ENCODE data around the gene TFB2M. TPM values are rescaled to one million over a fixed set of nuclear protein-coding genes. Genes with fewer than 3 reads are reported as not detected.

The TFB2M gene
- total RNA-seq, 1 donor from 2014 or later, result 15.5 TPM

DNA sequence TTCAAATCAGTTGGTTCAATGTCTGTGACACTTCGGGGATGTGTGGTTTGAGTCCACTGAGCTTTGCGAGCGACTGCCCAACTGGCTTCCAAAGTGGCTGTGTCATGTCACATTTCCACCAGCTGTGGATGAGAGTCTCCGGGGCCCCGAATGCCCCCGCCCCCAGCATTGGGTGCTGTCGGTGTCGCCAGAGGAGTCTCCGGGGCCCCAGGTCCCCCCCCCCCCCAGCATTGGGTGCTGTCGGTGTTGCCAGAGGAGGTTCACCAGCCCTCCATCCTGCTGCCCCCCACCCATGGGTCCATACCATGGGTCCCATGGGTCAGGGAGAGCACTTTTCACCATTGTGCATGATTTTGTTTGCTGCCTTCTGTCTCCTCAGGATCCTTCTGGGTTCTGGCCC is 49.9 kb downstream of the TFB2M start:
- no peak overlapping the region for H3K4me3 ChIP-seq (ENCODE audit: low read depth, low read length)
- no peak for DNase-seq (ENCODE audit: low read depth)
- TF ChIP-seq, protein P1, sequence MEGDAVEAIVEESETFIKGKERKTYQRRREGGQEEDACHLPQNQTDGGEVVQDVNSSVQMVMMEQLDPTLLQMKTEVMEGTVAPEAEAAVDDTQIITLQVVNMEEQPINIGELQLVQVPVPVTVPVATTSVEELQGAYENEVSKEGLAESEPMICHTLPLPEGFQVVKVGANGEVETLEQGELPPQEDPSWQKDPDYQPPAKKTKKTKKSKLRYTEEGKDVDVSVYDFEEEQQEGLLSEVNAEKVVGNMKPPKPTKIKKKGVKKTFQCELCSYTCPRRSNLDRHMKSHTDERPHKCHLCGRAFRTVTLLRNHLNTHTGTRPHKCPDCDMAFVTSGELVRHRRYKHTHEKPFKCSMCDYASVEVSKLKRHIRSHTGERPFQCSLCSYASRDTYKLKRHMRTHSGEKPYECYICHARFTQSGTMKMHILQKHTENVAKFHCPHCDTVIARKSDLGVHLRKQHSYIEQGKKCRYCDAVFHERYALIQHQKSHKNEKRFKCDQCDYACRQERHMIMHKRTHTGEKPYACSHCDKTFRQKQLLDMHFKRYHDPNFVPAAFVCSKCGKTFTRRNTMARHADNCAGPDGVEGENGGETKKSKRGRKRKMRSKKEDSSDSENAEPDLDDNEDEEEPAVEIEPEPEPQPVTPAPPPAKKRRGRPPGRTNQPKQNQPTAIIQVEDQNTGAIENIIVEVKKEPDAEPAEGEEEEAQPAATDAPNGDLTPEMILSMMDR (conservative IDR thresholded peaks at IDR 0.05; ENCODE audit: low read depth, low read length), result no peak

DNA sequence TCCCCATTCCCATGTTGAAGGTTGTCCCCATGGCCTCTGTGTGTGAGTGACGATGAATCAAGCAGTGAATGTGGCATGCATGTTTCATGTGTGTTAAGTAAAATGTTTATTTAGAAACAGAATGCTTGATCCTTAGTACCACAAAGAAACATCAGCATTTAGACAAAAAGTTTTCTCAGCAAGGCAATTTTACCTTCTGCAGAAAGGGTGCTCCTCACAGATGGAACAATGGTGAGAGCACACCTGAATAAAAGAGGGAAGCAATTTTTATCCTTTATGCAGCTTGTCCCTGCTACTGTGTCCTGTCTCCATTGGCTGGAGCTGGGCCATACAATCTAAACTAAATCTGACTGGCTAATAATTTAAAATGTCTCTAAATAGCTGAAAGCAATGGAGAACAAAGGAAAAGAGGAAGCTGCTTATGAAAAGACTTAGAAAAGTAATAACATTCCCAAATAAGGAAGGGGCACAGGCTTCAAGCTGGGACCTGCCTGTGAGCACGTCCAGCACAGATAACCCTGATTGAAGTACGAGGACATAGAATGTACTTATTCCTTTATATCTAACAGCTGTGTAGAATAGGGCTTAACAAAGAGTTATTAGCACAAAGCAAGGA is 50.6 kb downstream of the TFB2M start:
- H3K4me3 ChIP-seq (ENCODE audit: low read depth, low read length), result no peak overlapping the region
- DNase-seq (ENCODE audit: low read depth), result no peak
- TF ChIP-seq, protein P1 (conservative IDR thresholded peaks at IDR 0.05; ENCODE audit: low read depth, low read length), result no peak

DNA sequence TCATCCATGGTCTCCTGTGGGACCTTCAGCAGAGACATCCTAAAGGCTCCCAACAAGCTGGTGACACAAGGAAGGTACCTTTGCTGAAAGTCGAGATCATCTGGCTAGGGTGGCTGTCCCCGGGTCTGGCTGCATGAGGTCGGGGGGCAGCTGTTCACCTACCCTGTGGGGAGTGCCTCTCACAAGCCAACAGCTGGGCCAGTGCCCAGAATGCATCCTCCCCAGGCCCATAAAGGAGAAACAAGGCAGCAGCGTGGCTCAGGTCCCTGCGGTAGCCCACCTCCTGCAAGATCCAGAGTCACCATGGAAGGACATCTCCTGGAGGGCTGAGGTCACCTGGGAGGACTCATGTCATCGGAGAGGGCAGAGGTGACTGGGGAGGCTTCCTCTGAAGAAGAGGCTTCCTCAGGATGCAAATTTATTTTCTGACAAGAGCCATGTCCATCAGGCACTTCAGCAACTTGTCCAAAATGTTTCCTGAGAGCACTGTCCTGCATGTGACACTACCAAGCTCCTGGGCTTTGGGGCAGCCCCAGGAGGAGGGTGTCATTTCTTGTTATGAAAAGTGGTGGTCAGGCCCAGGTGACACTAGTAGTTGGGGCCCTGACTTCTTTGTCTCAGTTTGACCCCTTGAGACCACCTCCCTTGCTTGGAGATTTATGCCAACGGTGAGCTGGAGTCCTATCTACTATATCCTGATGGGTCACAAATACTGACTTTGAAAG is 52.3 kb downstream of the TFB2M start:
- TF ChIP-seq, protein P1 (conservative IDR thresholded peaks at IDR 0.05; ENCODE audit: low read depth, low read length), result no peak
- no peak for DNase-seq (ENCODE audit: low read depth)

DNA sequence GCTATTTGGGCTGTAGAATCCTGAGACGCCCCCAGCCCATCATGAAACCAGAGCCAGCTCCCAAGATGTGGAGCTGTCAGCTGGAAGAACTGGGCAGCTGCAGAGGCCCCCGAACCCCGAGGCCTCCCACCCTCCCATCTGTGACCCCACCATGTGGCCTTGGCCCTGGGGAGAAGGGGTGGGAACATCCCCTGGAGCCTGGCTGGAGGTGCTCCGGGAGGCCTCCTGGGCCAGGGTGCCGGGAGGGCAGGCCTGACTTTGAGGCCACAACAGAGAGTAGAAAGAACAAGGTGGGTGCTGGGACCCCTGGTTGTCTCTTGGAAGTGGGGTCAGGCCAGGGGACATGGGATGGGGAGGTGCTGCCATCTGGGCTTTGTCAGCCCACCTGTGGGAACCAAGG is 53.0 kb downstream of the TFB2M start:
- no peak overlapping the region for H3K4me3 ChIP-seq (ENCODE audit: low read depth, low read length)
- DNase-seq (ENCODE audit: low read depth), result no peak
- TF ChIP-seq, protein P1 (conservative IDR thresholded peaks at IDR 0.05; ENCODE audit: low read depth, low read length), result no peak

More for the DNA sequence above, 52.3 kb downstream of the TFB2M start:
- no peak overlapping the region for H3K4me3 ChIP-seq (ENCODE audit: low read depth, low read length)

DNA sequence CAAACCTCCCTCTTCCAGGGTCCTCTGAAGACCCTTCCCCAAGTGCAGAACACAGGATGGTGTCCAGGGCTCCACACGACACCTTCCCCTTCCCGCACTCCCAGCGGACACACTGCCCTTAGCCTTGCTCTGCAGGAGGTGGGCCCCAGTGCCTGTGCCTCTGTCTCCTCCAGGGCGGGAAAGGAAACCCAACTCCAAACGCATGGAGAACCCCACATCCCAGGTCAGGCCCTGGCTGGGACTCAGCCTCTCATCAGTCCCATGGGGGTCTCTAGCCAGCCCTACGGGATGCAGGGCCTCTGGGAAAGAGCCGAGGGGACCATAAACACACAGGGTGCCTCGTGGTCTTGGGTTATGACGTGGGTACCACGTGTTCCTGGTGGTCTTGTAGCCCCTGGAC is 53.4 kb downstream of the TFB2M start:
- TF ChIP-seq, protein P1 (conservative IDR thresholded peaks at IDR 0.05; ENCODE audit: low read depth, low read length), result no peak
- H3K4me3 ChIP-seq (ENCODE audit: low read depth, low read length), result no peak overlapping the region
- DNase-seq (ENCODE audit: low read depth), result no peak

DNA sequence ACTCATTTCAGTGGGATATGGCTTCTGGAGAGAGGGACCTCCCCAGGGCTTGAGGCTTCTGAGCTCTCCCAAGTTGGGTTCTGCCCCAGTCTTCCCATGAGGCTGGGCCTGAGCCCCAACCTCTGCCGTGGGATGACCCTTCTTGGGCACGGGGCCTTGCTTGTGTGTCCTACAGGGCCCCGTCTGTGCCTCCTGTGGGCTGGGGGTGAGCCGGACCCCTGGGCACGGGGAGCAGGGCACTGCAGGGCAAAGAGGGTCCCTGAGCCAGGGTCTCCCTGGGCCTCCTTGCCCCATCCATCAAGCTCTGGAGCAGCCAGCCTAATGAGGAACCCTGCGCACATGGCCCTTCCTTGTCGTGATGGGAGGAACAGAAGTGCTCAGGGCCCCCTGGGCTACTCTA is 53.8 kb downstream of the TFB2M start:
- TF ChIP-seq, protein P1 (conservative IDR thresholded peaks at IDR 0.05; ENCODE audit: low read depth, low read length), result no peak
- no peak overlapping the region for H3K4me3 ChIP-seq (ENCODE audit: low read depth, low read length)
- no peak for DNase-seq (ENCODE audit: low read depth)

DNA sequence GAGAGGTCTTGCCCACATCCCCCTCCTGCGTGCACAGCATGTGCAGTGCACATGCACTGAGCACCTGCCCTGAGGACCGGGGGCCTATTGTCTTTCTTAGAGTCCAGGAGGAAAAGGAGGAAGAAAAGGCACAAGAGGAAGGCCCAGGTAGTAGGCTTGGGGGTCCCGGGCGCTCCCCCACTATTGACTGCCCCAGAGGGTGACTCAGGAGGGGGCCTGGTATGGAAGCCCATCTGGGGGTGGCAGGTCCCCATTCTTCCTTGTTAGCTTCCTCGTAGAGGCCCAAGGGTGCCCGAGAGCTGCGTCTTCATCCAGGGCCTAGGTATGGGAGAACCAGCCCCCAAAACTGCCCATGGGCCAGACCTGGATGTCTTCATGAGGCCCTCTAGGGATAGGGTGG is 54.9 kb downstream of the TFB2M start:
- TF ChIP-seq, protein P1 (conservative IDR thresholded peaks at IDR 0.05; ENCODE audit: low read depth, low read length), result no peak
- no peak for DNase-seq (ENCODE audit: low read depth)
- H3K4me3 ChIP-seq (ENCODE audit: low read depth, low read length), result no peak overlapping the region

Measured in epithelial cell of proximal tubule (primary cell).